Liver (tissue), 9 donors: ENCODE data around the gene TENT5C. TPM values are rescaled to one million over a fixed set of nuclear protein-coding genes. Genes with fewer than 3 reads are reported as not detected.

Experiments used
- DNase-seq: peaks from one replicate; pipeline ENCODE4 v3.0.0-alpha.2; 2017; ENCODE audit warnings: low spot score
- H3K27ac ChIP-seq, 2 donors: one replicate each; pipeline ENCODE4 v1.7.0; 2013; ENCODE audit warnings: inconsistent platforms in 2 of 2, low read length in 2 of 2, control low read depth in 1 of 2, low read depth in 1 of 2, mild to moderate bottlenecking in 1 of 2
- H3K27me3 ChIP-seq, 4 donors: one replicate each; pipeline versions ENCODE4 v1.6.1 to v1.7.0; 2013; ENCODE audit warnings: low read length in 3 of 4, inconsistent platforms in 1 of 4, mild to moderate bottlenecking in 1 of 4, moderate library complexity in 1 of 4; ENCODE audit not compliant: control insufficient read depth in 4 of 4, insufficient read depth in 4 of 4
- H3K36me3 ChIP-seq, 4 donors: one replicate each; pipeline versions ENCODE4 v1.6.1 to v1.7.0; 2013; ENCODE audit warnings: low read length in 3 of 4, mild to moderate bottlenecking in 3 of 4, low read depth in 1 of 4, moderate library complexity in 1 of 4; ENCODE audit not compliant: control insufficient read depth in 4 of 4, insufficient read depth in 3 of 4
- H3K4me1 ChIP-seq, 4 donors: one replicate each; pipeline versions ENCODE4 v1.6.1 to v1.7.0; 2013; ENCODE audit warnings: low read length in 3 of 4, mild to moderate bottlenecking in 3 of 4, moderate library complexity in 1 of 4; ENCODE audit not compliant: control insufficient read depth in 4 of 4, insufficient read depth in 4 of 4
- H3K4me3 ChIP-seq, 3 donors: one replicate each; pipeline versions ENCODE4 v1.6.1 to v1.7.0; 2013; ENCODE audit warnings: low read length in 3 of 3, control low read depth in 1 of 3, low read depth in 1 of 3, mild to moderate bottlenecking in 1 of 3
- H3K9ac ChIP-seq, 2 donors: one replicate each; pipeline ENCODE4 v1.7.0; 2013; ENCODE audit warnings: low read length in 2 of 2, mild to moderate bottlenecking in 2 of 2, moderate library complexity in 2 of 2, control low read depth in 1 of 2, low read depth in 1 of 2
- H3K9me3 ChIP-seq, 4 donors: one replicate each; pipeline versions ENCODE4 v1.6.1 to v1.7.0; 2013; ENCODE audit warnings: low read length in 3 of 4; ENCODE audit not compliant: control insufficient read depth in 4 of 4
- FOXA1 ChIP-seq: IDR thresholded peaks from 2 replicates; pipeline ENCODE4 v1.6.1; 2016; ENCODE audit warnings: antibody characterized with exemption
- GABPA ChIP-seq, 2 donors: IDR thresholded peaks in 1 of 2; conservative IDR thresholded peaks in 1 of 2; 2 replicates each; pipeline ENCODE4 v1.6.1; 2016; ENCODE audit warnings: antibody characterized with exemption in 2 of 2, mild to moderate bottlenecking in 1 of 2, moderate library complexity in 1 of 2
- HNF4G ChIP-seq: IDR thresholded peaks from 2 replicates; pipeline ENCODE4 v1.6.1; 2016; ENCODE audit warnings: antibody characterized with exemption
- JUND ChIP-seq, 2 donors: IDR thresholded peaks; 2 replicates each; pipeline ENCODE4 v1.6.1; 2016; ENCODE audit warnings: antibody characterized with exemption in 2 of 2
- RAD21 ChIP-seq, 2 donors: IDR thresholded peaks; 2 replicates each; pipeline ENCODE4 v1.6.1; 2016; ENCODE audit warnings: antibody characterized with exemption in 2 of 2, mild to moderate bottlenecking in 2 of 2
- RXRA ChIP-seq, 2 donors: IDR thresholded peaks; 2 replicates each; pipeline ENCODE4 v1.6.1; 2017 to 2018; ENCODE audit warnings: antibody characterized with exemption in 2 of 2, mild to moderate bottlenecking in 1 of 2
- TAF1 ChIP-seq: conservative IDR thresholded peaks from 2 replicates; pipeline ENCODE4 v1.6.1; 2016; ENCODE audit warnings: antibody characterized with exemption, mild to moderate bottlenecking
- WGBS: extraction: QIAGEN DNeasy Blood & Tissue Kit; methylation state at CpG from one replicate; pipeline ENCODE4 v1.1.7; 2013; 5-methylcytosine and 5-hydroxymethylcytosine counted together
- polyA plus RNA-seq, 2 donors: library from polyadenylated mRNA; stranded (reverse) in 1 of 2; unstranded in 1 of 2; fragments of 200-250 nt in 1 of 2; fragments of >200 nt in 1 of 2; fragmentation: Nextera tagmentation in 1 of 2; extraction: Ambion mirVana in 1 of 2; gene quantifications; one replicate each; pipeline versions ENCODE4 v1.2.1 to v1.2.3, GENCODE V29; 2013 to 2015
- total RNA-seq, 2 donors: library from RNA; depleted of rRNA; stranded (reverse); fragments of >200 nt; gene quantifications; one replicate each; pipeline ENCODE4 v1.2.3, GENCODE V29; 2014
- TF ChIP-seq, protein P1 (sequence below): IDR thresholded peaks from 2 replicates; pipeline ENCODE4 v1.6.1; 2016; ENCODE audit warnings: antibody characterized with exemption
- TF ChIP-seq, protein P2 (sequence below): IDR thresholded peaks from 2 replicates; pipeline ENCODE4 v1.6.1; 2016; ENCODE audit warnings: antibody characterized with exemption, mild to moderate bottlenecking
- TF ChIP-seq, protein P3 (sequence below): IDR thresholded peaks from 2 replicates; pipeline ENCODE4 v1.6.1; 2016; ENCODE audit warnings: antibody characterized with exemption
- donor health status: healthy.
- donor health status: healthy.
- donor health status: healthy.
- donor health status: healthy.
- donor health status: healthy.

Gene TENT5C
- total and polyA plus RNA-seq, 4 donors, result 1.1 to 200 (median 4.8) TPM

DNA sequence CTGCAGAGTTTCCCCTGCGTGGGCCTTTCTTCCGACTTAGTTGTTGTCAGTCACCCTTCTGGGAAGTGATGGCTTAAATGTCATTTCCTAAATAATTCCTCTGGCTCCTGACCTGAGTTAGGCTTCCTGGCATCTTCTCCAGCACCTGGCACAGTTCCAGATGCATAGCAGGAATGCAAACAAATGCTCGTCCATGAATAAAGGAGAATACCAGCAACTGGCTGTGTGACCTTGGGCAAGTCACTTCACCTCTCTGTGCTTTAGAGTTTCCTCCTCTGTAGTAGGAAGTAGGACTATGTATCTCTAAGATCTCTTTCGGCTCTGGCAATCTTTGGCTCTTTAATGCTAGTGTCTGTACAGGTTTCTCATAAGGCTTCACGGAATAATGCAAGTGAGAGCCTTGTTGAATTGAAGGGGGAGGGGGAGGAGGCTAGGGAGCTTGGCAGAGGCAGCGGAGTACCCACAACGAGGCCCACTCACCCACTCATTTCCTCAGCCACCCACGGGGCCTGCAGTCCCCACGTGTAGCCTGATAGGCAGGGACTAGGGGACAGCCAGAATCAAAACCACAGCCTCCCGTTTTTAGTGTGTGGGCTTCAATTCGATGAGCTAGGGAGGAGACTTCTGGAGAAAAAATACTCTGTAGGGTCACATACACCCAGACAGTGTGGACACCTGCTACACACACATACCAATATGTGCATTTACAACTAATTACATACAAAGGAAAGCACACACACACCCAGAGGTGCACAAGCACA is 48.1 kb downstream of the TENT5C start (continued):
- TF ChIP-seq, protein P1, sequence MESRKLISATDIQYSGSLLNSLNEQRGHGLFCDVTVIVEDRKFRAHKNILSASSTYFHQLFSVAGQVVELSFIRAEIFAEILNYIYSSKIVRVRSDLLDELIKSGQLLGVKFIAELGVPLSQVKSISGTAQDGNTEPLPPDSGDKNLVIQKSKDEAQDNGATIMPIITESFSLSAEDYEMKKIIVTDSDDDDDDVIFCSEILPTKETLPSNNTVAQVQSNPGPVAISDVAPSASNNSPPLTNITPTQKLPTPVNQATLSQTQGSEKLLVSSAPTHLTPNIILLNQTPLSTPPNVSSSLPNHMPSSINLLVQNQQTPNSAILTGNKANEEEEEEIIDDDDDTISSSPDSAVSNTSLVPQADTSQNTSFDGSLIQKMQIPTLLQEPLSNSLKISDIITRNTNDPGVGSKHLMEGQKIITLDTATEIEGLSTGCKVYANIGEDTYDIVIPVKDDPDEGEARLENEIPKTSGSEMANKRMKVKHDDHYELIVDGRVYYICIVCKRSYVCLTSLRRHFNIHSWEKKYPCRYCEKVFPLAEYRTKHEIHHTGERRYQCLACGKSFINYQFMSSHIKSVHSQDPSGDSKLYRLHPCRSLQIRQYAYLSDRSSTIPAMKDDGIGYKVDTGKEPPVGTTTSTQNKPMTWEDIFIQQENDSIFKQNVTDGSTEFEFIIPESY, result no peak
- no peak for TF ChIP-seq RAD21 (IDR thresholded peaks at IDR 0.05)

DNA sequence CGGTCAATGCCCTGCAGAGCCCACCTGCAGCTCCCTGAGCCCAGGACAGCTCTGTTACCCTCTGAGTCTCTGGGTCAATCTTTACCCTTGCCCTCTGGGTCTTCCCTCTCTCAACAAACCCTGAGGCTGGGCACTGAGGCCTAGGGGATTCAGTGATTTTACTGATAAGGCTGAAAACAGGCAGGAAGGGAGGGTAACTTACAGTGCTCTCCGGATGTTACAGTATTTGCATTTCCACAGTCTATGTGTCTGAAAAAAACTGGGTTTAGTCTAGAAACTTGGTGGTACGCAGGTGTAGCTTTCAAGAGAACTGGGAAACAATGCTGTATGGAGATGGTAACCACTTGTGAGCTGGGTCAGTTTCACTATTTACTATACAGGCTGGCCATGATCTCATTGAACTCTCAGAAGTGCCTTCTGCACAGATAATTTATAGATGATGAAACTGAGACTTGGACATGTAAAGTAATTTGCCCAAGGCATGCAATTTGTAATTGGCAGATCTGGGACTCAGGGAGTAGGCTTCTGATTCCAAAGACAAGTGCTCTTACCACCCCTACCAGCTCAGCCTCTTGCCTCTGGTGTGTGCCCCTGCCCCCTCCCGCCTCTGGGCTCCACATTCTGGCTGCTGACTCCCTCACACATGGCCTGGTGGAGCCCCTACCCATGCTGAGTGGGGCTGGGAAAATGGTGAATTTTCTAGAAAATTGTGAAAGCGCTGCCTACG is 48.8 kb downstream of the TENT5C start:
- H3K9me3 ChIP-seq, result no peaks in the 10 kb centered on the region
- no peak overlapping the region for H3K4me3 ChIP-seq
- no peaks in the 10 kb centered on the region for H3K36me3 ChIP-seq
- TF ChIP-seq TAF1 (no peak), GABPA (IDR thresholded peaks at IDR 0.05 in 1 of 2, conservative IDR thresholded peaks at IDR 0.05 in 1 of 2) (no peak), JUND (IDR thresholded peaks at IDR 0.05) (no peak), HNF4G (no peak), FOXA1 (no peak), RAD21 (IDR thresholded peaks at IDR 0.05) (no peak), RXRA (IDR thresholded peaks at IDR 0.05) (no peak)
- TF ChIP-seq, protein P2, sequence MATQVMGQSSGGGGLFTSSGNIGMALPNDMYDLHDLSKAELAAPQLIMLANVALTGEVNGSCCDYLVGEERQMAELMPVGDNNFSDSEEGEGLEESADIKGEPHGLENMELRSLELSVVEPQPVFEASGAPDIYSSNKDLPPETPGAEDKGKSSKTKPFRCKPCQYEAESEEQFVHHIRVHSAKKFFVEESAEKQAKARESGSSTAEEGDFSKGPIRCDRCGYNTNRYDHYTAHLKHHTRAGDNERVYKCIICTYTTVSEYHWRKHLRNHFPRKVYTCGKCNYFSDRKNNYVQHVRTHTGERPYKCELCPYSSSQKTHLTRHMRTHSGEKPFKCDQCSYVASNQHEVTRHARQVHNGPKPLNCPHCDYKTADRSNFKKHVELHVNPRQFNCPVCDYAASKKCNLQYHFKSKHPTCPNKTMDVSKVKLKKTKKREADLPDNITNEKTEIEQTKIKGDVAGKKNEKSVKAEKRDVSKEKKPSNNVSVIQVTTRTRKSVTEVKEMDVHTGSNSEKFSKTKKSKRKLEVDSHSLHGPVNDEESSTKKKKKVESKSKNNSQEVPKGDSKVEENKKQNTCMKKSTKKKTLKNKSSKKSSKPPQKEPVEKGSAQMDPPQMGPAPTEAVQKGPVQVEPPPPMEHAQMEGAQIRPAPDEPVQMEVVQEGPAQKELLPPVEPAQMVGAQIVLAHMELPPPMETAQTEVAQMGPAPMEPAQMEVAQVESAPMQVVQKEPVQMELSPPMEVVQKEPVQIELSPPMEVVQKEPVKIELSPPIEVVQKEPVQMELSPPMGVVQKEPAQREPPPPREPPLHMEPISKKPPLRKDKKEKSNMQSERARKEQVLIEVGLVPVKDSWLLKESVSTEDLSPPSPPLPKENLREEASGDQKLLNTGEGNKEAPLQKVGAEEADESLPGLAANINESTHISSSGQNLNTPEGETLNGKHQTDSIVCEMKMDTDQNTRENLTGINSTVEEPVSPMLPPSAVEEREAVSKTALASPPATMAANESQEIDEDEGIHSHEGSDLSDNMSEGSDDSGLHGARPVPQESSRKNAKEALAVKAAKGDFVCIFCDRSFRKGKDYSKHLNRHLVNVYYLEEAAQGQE, result no peak
- TF ChIP-seq, protein P1, result no peak
- TF ChIP-seq, protein P3, sequence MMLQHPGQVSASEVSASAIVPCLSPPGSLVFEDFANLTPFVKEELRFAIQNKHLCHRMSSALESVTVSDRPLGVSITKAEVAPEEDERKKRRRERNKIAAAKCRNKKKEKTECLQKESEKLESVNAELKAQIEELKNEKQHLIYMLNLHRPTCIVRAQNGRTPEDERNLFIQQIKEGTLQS, result no peak
- no peak overlapping the region for H3K27ac ChIP-seq
- H3K4me1 ChIP-seq, result no peaks in the 10 kb centered on the region
- 84% methylated on average over 6 of the region's 6 CpGs for WGBS
- no peaks in the 10 kb centered on the region for H3K27me3 ChIP-seq
- no peak overlapping the region for H3K9ac ChIP-seq
- DNase-seq, result no peak
